Activated CD4-positive, alpha-beta T cell treated with anti-CD3 and anti-CD28 coated beads, Interleukin-2, amount 10 ng/mL, durations not matched to agents 7 days and 5 days (primary cell): ENCODE measurements around the gene TUBB2B. TPM values are rescaled to one million over a fixed set of nuclear protein-coding genes. Genes with fewer than 3 reads are reported as not detected.
"Not testable (repeated sequence)": the region's sequence is repeated elsewhere in the genome, so short reads cannot be mapped to it uniquely, and the experiment has no call there.

ENCODE experiments used
- CTCF ChIA-PET: fragments of 350-600 bp; sonication (Branson Sonifier 250); formaldehyde crosslinking; loops from one replicate; lab custom pipeline; 2021; ENCODE audit warnings: antibody characterized with exemption; lab: Charles Lee
- POLR2A ChIA-PET: fragments of 350-600 bp; sonication (Branson Sonifier 250); formaldehyde crosslinking; loops from one replicate; lab custom pipeline; 2021; ENCODE audit warnings: antibody characterized with exemption; lab: Charles Lee
- DNase-seq: peaks from one replicate; pipeline ENCODE4 v3.0.0-alpha.2; 2020
- H3K27ac Mint-ChIP-seq: one replicate; pipeline ENCODE4 v1.8.0; 2021; ENCODE audit warnings: mild to moderate bottlenecking, moderate library complexity, mixed read lengths
- H3K27me3 Mint-ChIP-seq: one replicate; pipeline ENCODE4 v1.8.0; 2021; ENCODE audit warnings: mixed read lengths
- H3K36me3 Mint-ChIP-seq: one replicate; pipeline ENCODE4 v1.8.0; 2021; ENCODE audit warnings: low read depth, mixed read lengths
- H3K4me1 Mint-ChIP-seq: one replicate; pipeline ENCODE4 v1.8.0; 2021; ENCODE audit warnings: mixed read lengths
- H3K4me3 Mint-ChIP-seq: one replicate; pipeline ENCODE4 v1.8.0; 2021; ENCODE audit warnings: mild to moderate bottlenecking, moderate library complexity, mixed read lengths
- H3K9me3 Mint-ChIP-seq: one replicate; pipeline ENCODE4 v1.8.0; 2021; ENCODE audit warnings: mixed read lengths
- total RNA-seq, 2 experiments: library from RNA; stranded (reverse); gene quantifications; one replicate each; pipeline ENCODE4 v1.2.3, GENCODE V29; 2021

Gene TUBB2B
- total RNA-seq, 2 experiments from 2014 or later: not detected

GRCh38 chr6:3181105-3181504, 46.3 kb downstream of the TUBB2B start:
- no peak overlapping the region for H3K4me3 Mint-ChIP-seq
- ChIA-PET CTCF (interaction anchor here (1.1 to 1.4 kb wide), 2 partner anchors 25 to 70 kb away, joined by 3 to 4 read pairs; partner anchors contain the start of gene TUBB2A), POLR2A (no interaction called here)
- no peak for DNase-seq
- H3K27ac Mint-ChIP-seq: no peak overlapping the region
- no peaks in the 10 kb centered on the region for H3K9me3 Mint-ChIP-seq
- H3K27me3 Mint-ChIP-seq: peaks cover 21% of the 10 kb centered on the region
- no peaks in the 10 kb centered on the region for H3K36me3 Mint-ChIP-seq
- H3K4me1 Mint-ChIP-seq: peaks cover 5% of the 10 kb centered on the region

- H3K4me3 Mint-ChIP-seq: peak overlapping the region; percentile 63
- CTCF ChIA-PET: interaction anchor here (1.1 kb wide), 1 partner anchor 23 kb away, joined by 4 read pairs; the partner anchor contains the start of gene TUBB2A
- H3K36me3 Mint-ChIP-seq, H3K4me1 Mint-ChIP-seq, H3K9me3 Mint-ChIP-seq, H3K27ac Mint-ChIP-seq, POLR2A ChIA-PET, DNase-seq: not testable (repeated sequence)
- H3K27me3 Mint-ChIP-seq: peaks cover 15% of the 10 kb centered on the region
These were observed 47.5 kb downstream of the TUBB2B start for GRCh38 chr6:3179945-3180344.

- H3K36me3 Mint-ChIP-seq, CTCF ChIA-PET, H3K4me1 Mint-ChIP-seq, H3K4me3 Mint-ChIP-seq, H3K27ac Mint-ChIP-seq, POLR2A ChIA-PET, H3K27me3 Mint-ChIP-seq, H3K9me3 Mint-ChIP-seq, DNase-seq: not testable (repeated sequence)
These were observed 48.8 kb downstream of the TUBB2B start for GRCh38 chr6:3178666-3179065.

- no peak overlapping the region for H3K4me3 Mint-ChIP-seq
- CTCF ChIA-PET: interaction anchor here (0.6 to 1.3 kb wide), 3 partner anchors 11 to 75 kb away, joined by 3 read pairs; no protein-coding TSS in a partner anchor
- H3K27ac Mint-ChIP-seq: no peak overlapping the region
- peak; percentile 23 for DNase-seq
- peaks cover 2% of the 10 kb centered on the region for H3K27me3 Mint-ChIP-seq
- POLR2A ChIA-PET: no interaction called here
- H3K36me3 Mint-ChIP-seq: no peaks in the 10 kb centered on the region
- no peaks in the 10 kb centered on the region for H3K9me3 Mint-ChIP-seq
- H3K4me1 Mint-ChIP-seq: peaks cover 5% of the 10 kb centered on the region
These were observed 50.7 kb downstream of the TUBB2B start for GRCh38 chr6:3176562-3177355.

- H3K4me3 Mint-ChIP-seq: no peak overlapping the region
- ChIA-PET CTCF (interaction anchor here (1.3 to 1.4 kb wide), 2 partner anchors 10 to 19 kb away, joined by 3 read pairs; partner anchors contain the start of gene TUBB2A), POLR2A (no interaction called here)
- no peaks in the 10 kb centered on the region for H3K36me3 Mint-ChIP-seq
- H3K27ac Mint-ChIP-seq: no peak overlapping the region
- peaks cover 5% of the 10 kb centered on the region for H3K4me1 Mint-ChIP-seq
- H3K9me3 Mint-ChIP-seq: no peaks in the 10 kb centered on the region
- peaks cover 2% of the 10 kb centered on the region for H3K27me3 Mint-ChIP-seq
- DNase-seq: no peak
These were observed 51.6 kb downstream of the TUBB2B start for GRCh38 chr6:3175715-3176402.

Other genes starting within 250 kb of the TUBB2B start
- 10 to 100 TPM; 37.5 to 43.2 TPM for gene NQO2, start 227.8 kb downstream of the TUBB2B start, total RNA-seq
- gene RIPK1, start 159.2 kb downstream of the TUBB2B start, total RNA-seq: 10 to 100 TPM; 35.8 to 38.9 TPM
- gene BPHL, start 108.9 kb downstream of the TUBB2B start, total RNA-seq: 1 to 10 TPM; 8.1 to 8.4 TPM
- gene TUBB2A, start 70.1 kb downstream of the TUBB2B start, total RNA-seq: 1 to 10 TPM in 1 of 2 experiments, under 1 TPM in 1; 0.69 to 1.2 TPM
- 10 to 100 TPM; 21.5 to 24.7 TPM for gene PSMG4, start 31.3 kb upstream of the TUBB2B start, total RNA-seq
- 1 to 10 TPM; 1.3 TPM for gene SLC22A23, start 229.4 kb upstream of the TUBB2B start, total RNA-seq